Measurements from ENCODE around the gene C4orf17. TPM values are rescaled to one million over a fixed set of nuclear protein-coding genes. Genes with fewer than 3 reads are reported as not detected.

The C4orf17 gene
- total and polyA plus RNA-seq, 9 donors, result not detected

DNA sequence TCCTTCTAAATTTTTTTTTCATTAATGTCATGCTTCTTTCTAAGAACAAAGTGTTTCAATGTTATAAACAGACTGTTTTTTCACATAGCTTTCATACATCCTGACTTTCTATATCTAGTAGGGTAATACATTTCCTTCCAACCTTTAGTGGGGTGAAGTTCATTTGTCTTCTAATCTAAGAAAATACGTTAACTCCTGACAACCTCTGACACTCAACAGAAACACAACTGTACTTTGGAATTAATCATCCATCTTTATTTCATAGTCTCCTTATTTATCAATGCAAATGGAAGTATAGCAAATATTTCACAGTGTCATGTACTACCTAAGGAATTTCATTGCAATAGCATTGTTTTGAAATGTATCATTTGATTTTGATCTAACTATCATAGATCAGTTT, 61.1 kb downstream of the C4orf17 start:
- H3K36me3 ChIP-seq, result no peaks in the 10 kb centered on the region
- no peak overlapping the region for H3K4me3 ChIP-seq
- TF ChIP-seq POLR2A (IDR thresholded peaks at IDR 0.05) (no peak), EP300 (IDR thresholded peaks at IDR 0.05) (no peak)
- TF ChIP-seq, protein P1, sequence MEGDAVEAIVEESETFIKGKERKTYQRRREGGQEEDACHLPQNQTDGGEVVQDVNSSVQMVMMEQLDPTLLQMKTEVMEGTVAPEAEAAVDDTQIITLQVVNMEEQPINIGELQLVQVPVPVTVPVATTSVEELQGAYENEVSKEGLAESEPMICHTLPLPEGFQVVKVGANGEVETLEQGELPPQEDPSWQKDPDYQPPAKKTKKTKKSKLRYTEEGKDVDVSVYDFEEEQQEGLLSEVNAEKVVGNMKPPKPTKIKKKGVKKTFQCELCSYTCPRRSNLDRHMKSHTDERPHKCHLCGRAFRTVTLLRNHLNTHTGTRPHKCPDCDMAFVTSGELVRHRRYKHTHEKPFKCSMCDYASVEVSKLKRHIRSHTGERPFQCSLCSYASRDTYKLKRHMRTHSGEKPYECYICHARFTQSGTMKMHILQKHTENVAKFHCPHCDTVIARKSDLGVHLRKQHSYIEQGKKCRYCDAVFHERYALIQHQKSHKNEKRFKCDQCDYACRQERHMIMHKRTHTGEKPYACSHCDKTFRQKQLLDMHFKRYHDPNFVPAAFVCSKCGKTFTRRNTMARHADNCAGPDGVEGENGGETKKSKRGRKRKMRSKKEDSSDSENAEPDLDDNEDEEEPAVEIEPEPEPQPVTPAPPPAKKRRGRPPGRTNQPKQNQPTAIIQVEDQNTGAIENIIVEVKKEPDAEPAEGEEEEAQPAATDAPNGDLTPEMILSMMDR (IDR thresholded peaks at IDR 0.05), result no peak
- no peaks in the 10 kb centered on the region for H3K9me3 ChIP-seq
- no peaks in the 10 kb centered on the region for H3K27me3 ChIP-seq
- no peak for DNase-seq
- intact Hi-C loops (cut with DNase I), result no loop called here
- 30 to 58% (median 49%) methylated on average over 1 of the region's 1 CpG for WGBS, 3 donors
- no peak overlapping the region for H3K27ac ChIP-seq
- peaks cover 1% of the 10 kb centered on the region for H3K4me1 ChIP-seq (ENCODE audit: insufficient read depth)

DNA sequence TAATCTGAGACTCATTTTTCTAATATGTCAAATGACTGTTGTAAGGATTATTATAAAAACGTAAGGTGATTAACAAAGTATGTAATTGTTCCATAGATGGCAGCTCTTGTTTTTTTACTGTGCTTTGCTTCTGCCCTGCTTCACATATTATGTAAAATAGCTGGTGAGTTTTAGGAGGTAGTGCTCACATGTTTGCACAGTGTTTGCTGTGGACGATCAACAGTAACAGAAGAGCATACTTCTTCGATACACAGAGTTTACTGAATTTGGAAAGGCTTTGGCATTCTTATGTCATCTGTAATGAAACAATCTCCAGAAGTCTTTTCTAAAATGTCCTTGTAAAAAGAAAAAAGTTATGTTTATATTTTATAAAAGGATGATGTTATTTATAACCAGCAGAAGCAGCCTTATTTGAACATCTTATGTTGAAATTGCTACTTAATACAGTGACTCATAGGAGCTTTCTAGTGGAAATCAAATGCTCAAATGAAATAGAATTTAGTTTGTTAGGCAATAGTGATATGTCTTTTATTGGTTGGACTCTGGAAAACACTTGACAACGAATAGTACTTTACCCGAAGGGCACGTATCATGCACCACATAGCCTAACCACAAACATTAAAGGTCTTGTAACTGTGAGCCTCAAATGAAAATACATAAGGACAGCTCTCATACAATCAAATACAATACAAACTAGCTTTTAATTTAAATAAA, 61.9 kb downstream of the C4orf17 start:
- no peaks in the 10 kb centered on the region for H3K36me3 ChIP-seq
- no peak for TF ChIP-seq POLR2A (IDR thresholded peaks at IDR 0.05)
- TF ChIP-seq, protein P1 (IDR thresholded peaks at IDR 0.05), result no peak
- no peak for TF ChIP-seq EP300 (IDR thresholded peaks at IDR 0.05)
- 12 to 47% (median 13%) methylated on average over 6 of the region's 6 CpGs for WGBS, 3 donors
- no peak overlapping the region for H3K4me3 ChIP-seq
- H3K27me3 ChIP-seq, result no peaks in the 10 kb centered on the region
- DNase-seq, result no peak
- H3K27ac ChIP-seq, result peak overlapping the region in 1 of 2 donors; percentile 15
- intact Hi-C loops (cut with DNase I), result no loop called here
- H3K4me1 ChIP-seq (ENCODE audit: insufficient read depth), result peaks cover 1% of the 10 kb centered on the region
- no peaks in the 10 kb centered on the region for H3K9me3 ChIP-seq

DNA sequence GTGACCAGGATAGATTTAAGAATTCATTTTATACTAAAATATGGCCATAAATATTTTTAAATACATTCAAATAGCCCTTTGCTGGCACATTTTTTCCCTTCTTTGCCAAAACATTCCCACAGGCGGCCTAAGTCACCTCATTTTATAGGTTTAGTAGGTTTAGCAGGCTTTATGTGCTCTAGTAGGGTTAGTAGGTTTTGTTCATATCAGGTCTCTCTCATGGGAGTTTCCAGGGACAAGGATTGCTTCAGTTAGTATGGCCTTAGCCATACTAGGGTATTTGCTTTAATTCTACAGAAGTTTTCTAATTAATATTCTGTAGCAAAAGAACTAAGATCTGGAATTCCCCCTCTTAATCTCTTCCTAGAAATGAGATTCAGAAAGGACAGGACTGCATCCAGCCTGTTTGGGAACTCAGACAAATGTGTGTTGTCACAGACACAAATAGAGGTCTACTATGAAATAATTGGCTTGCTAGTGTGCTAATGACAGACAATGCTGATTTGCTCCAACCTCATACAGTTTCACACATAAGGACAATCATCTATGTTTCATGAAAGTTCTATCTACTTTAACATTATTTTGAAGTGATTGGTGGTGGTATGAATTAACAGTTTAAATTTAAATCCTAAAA, 63.0 kb downstream of the C4orf17 start:
- no peaks in the 10 kb centered on the region for H3K36me3 ChIP-seq
- WGBS, 3 donors, result 92 to 100% (median 95%) methylated on average over 1 of the region's 1 CpG
- peaks cover 1% of the 10 kb centered on the region for H3K4me1 ChIP-seq (ENCODE audit: insufficient read depth)
- no peak for DNase-seq
- TF ChIP-seq, protein P1 (IDR thresholded peaks at IDR 0.05), result no peak
- no peak for TF ChIP-seq EP300 (IDR thresholded peaks at IDR 0.05)
- TF ChIP-seq POLR2A (IDR thresholded peaks at IDR 0.05), result no peak
- H3K4me3 ChIP-seq, result no peak overlapping the region
- H3K27ac ChIP-seq, result peak overlapping the region in 1 of 2 donors; percentile 15
- H3K27me3 ChIP-seq, result no peaks in the 10 kb centered on the region
- intact Hi-C loops (cut with DNase I), result no loop called here
- H3K9me3 ChIP-seq, result no peaks in the 10 kb centered on the region

DNA sequence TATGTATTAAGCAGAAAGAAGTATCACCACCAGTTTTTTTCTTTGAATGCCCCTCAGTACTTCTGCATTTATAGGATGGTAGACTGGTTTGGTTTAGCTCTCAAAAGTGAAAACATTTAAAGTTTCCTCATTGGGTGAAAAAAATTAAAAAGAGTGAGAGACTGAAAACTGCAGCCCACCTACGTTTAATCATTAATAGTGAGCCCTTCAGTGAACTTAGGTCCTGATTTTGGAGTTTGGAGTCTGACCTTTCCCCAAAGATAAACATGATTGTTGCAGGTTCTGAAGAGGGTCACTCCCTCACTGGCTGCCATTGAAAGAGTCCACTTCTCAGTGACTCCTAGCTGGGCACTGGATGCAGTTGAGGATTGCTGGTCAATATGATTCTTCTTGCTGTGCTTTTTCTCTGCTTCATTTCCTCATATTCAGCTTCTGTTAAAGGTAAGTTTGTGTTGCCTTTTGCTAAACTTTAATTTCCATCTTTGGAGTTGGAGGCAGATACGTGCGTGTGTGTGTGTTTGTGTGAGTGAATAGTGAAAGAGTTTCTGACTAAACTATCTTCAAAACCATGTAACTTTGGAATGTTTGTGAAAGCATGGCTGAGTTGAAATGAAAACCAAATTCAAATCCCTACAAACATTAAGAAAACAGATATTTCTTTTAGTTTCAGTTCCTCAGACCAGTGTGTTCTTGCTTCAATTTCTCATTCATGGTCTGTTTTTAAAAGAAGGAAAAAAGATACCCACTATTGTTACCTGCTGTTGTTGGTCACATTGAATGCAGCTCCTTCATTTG, 63.9 kb downstream of the C4orf17 start, which contains the start of gene MTTP:
MTTP (plus strand) TSS at position 295 of the 795 bp plus-strand sequence; CDS start at position 381, 86 bp downstream.
- TF ChIP-seq EP300 (IDR thresholded peaks at IDR 0.05) (no peak), POLR2A (IDR thresholded peaks at IDR 0.05) (no peak)
- TF ChIP-seq, protein P1 (IDR thresholded peaks at IDR 0.05), result no peak
- Histone ChIP-seq H3K36me3 (no peaks in the 10 kb centered on the region), H3K4me3 (no peak within 1 kb of the TSS), H3K27me3 (no peaks in the 10 kb centered on the region), H3K9me3 (no peaks in the 10 kb centered on the region), H3K27ac (peak within 1 kb of the TSS in 1 of 2 donors; percentile 15), H3K4me1 (ENCODE audit: insufficient read depth) (peaks cover 1% of the 10 kb centered on the region)
- 32 to 63% (median 36%) methylated on average over 3 of the region's 3 CpGs for WGBS, 3 donors
- no peak for DNase-seq
- intact Hi-C loops (cut with DNase I), result no loop called here
